GM12864 (cell line): ENCODE measurements around the gene SLX4IP.
A peak's percentile ranks its signal among the peaks of the same experiment; 100 is the strongest.

Experiments used
- DNase-seq: peaks from one replicate; pipeline ENCODE4 v3.0.0-alpha.2; 2011; ENCODE audit warnings: low read depth
- H3K4me3 ChIP-seq: 2 replicates; pipeline ENCODE4 v1.5.1; 2011; ENCODE audit warnings: mild to moderate bottlenecking, low read depth, low read length, control low read depth
- CTCF ChIP-seq: IDR thresholded peaks from 2 replicates; pipeline ENCODE4 v1.5.1; 2011; ENCODE audit warnings: low read depth, mild to moderate bottlenecking, moderate library complexity, low read length, control low read depth, inconsistent platforms; ENCODE audit errors: missing control alignments

SLX4IP gene

DNA sequence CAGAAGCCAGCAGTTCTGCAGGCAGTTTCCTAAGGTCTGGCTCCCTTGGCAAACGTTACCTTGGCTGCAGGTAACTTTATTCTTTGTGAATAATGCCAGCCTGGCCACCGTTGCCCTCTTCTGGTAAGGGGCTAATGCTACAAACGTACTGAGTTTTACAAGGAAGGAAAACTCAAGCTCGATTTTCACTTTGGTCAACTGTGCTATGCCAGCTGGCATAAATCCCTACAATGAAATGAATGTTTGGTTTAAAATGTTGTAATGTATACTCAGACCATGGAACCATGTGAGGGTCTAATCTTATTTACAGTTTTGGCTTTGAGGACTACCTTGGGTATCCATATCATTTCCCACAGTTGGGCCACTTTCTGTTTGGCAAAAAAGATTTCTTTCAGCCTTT is 101.4 kb downstream of the SLX4IP start:
- no peak for DNase-seq
- H3K4me3 ChIP-seq, result no peak overlapping the region
- peak; percentile 40 for TF ChIP-seq CTCF

- no peak overlapping the region for H3K4me3 ChIP-seq
- DNase-seq, result no peak
- TF ChIP-seq CTCF, result no peak
These were observed 102.9 kb downstream of the SLX4IP start for GRCh38 chr20:10537850-10538480.

- TF ChIP-seq CTCF, result no peak
- DNase-seq, result no peak
- H3K4me3 ChIP-seq, result no peak overlapping the region
These were observed 103.7 kb downstream of the SLX4IP start for GRCh38 chr20:10538768-10539167.

- no peak for DNase-seq
- TF ChIP-seq CTCF, result no peak
- no peak overlapping the region for H3K4me3 ChIP-seq
These were observed 104.9 kb downstream of the SLX4IP start for GRCh38 chr20:10539818-10540553.

DNA sequence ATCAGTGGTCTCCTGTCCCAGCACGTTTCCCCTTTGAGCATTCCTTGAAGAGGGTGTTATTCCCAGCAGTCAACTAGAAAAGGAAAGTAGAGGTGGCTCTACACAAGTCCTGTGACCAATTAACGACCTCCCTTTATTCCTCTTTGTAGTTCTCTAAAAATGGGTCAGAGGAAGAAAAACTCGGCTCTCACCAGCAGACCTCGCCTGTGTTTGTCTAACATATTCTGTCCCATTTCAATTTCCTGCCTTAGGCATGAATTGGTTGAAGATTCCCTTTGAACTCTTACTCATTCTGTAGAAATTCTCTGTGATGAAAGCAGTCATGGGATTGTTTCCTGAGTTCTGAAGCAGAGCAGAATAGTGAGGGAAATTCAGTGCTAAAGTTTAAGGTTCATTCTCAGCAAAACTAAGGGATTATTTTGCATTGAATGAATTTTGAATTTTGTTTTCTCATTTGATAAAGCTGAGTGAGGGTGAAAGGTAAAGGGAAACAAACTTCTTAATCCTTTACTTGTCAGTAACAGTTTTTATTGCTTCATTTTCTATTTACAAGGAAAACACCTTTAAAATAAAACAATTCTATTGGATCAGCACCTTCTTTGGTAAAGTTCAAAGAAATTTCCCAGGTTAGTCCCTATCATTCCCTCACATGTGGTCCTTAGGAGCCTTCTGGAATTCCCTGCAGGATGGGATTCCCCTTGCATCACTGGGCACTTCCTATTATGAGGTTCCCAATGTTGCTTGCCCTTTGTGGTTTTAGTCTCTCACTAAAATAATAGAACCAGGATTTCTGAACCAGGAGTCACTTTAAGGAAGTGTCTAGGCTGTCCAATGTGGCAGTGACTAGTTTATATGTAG is 105.8 kb downstream of the SLX4IP start:
- no peak for DNase-seq
- TF ChIP-seq CTCF, result no peak
- no peak overlapping the region for H3K4me3 ChIP-seq

GRCh38 chr20:10541668-10542411 is 106.7 kb downstream of the SLX4IP start:
- TF ChIP-seq CTCF, result no peak
- no peak overlapping the region for H3K4me3 ChIP-seq
- no peak for DNase-seq
